HepG2 (cell line): ENCODE measurements around the gene VEZF1. TPM values are rescaled to one million over a fixed set of nuclear protein-coding genes. Genes with fewer than 3 reads are reported as not detected.

Source experiments
- FOXK1 ChIP-seq: sonication (generic); formaldehyde crosslinking; IDR thresholded peaks from 2 replicates; pipeline ENCODE4 v1.4.0; 2020; ENCODE audit warnings: low read depth, missing genetic modification reagents, borderline replicate concordance
- FOXO1 ChIP-seq: sonication (generic); formaldehyde crosslinking; IDR thresholded peaks from 2 replicates; pipeline ENCODE4 v1.4.0; 2020; ENCODE audit warnings: missing genetic modification reagents
- ISL2 ChIP-seq: sonication (generic); formaldehyde crosslinking; IDR thresholded peaks from 2 replicates; pipeline ENCODE4 v1.5.0; 2020; ENCODE audit warnings: missing genetic modification reagents
- PPARG ChIP-seq: conservative IDR thresholded peaks from 2 replicates; pipeline ENCODE4 v1.6.1; 2016; ENCODE audit warnings: missing biosample characterization, missing genetic modification reagents
- RBM22 ChIP-seq: fragments of 200-400 bp; formaldehyde crosslinking; optimal IDR thresholded peaks from 2 replicates; pipeline ENCODE3; 2017; ENCODE audit warnings: mild to moderate bottlenecking, low read length, moderate library complexity
- RORA ChIP-seq: sonication (generic); formaldehyde crosslinking; IDR thresholded peaks from 2 replicates; pipeline ENCODE4 v1.5.0; 2020; ENCODE audit warnings: mild to moderate bottlenecking, missing genetic modification reagents, moderate library complexity
- STAG1 ChIP-seq: sonication (generic); formaldehyde crosslinking; IDR thresholded peaks from 2 replicates; pipeline ENCODE4 v1.4.0; 2020; ENCODE audit warnings: missing genetic modification reagents
- U2AF1 ChIP-seq: fragments of 200-400 bp; formaldehyde crosslinking; optimal IDR thresholded peaks from 2 replicates; pipeline ENCODE3; 2017; ENCODE audit warnings: mild to moderate bottlenecking, low read depth, low read length
- ZFP82 ChIP-seq: sonication (generic); formaldehyde crosslinking; IDR thresholded peaks from 2 replicates; pipeline ENCODE4 v1.5.1; 2020; ENCODE audit warnings: mild to moderate bottlenecking, missing genetic modification reagents, borderline replicate concordance
- ZNF224 ChIP-seq: sonication (generic); formaldehyde crosslinking; IDR thresholded peaks from 2 replicates; pipeline ENCODE4 v1.5.0; 2020; ENCODE audit warnings: mild to moderate bottlenecking, missing genetic modification reagents
- ZNF430 ChIP-seq: sonication (generic); formaldehyde crosslinking; IDR thresholded peaks from 2 replicates; pipeline ENCODE4 v1.9.0; 2021; ENCODE audit warnings: mild to moderate bottlenecking, missing genetic modification reagents
- ZNF747 ChIP-seq: sonication (generic); formaldehyde crosslinking; IDR thresholded peaks from 2 replicates; pipeline ENCODE4 v1.8.1; 2023; ENCODE audit warnings: missing genetic modification reagents, mild to moderate bottlenecking, borderline replicate concordance
- ZNF800 ChIP-seq: sonication (generic); formaldehyde crosslinking; IDR thresholded peaks from 2 replicates; pipeline ENCODE4 v1.4.0; 2020; ENCODE audit warnings: missing genetic modification reagents
- polyA plus RNA-seq, 8 experiments: library from polyadenylated mRNA; depleted of rRNA in 3 of 8; stranded (reverse) in 7 of 8; unstranded in 1 of 8; fragments of >200 nt; fragmentation: Illumina TruSeq in 4 of 8; extraction: Trizol in 4 of 8; gene quantifications; 2 replicates each; pipeline versions ENCODE4 v1.2.1 to v1.2.3, GENCODE V29; 2011 to 2016; ENCODE audit warnings: low read depth in 4 of 8, missing spikeins in 1 of 8, mixed read lengths in 1 of 8; ENCODE audit not compliant: insufficient read depth in 1 of 8
- total RNA-seq, 5 experiments: library from RNA; depleted of rRNA; stranded (reverse); fragments of >200 nt; fragmentation: Illumina TruSeq; extraction: Trizol; gene quantifications; 2 replicates each; pipeline ENCODE4 v1.2.3, GENCODE V29; 2016; ENCODE audit warnings: low read depth in 1 of 5
- TF ChIP-seq, protein P1 (sequence below): sonication (generic); formaldehyde crosslinking; IDR thresholded peaks from one replicate; pipeline ENCODE4 v1.5.1; 2020; ENCODE audit warnings: mild to moderate bottlenecking, missing genetic modification reagents; ENCODE audit errors: not compliant biosample characterization
- TF ChIP-seq, protein P2 (sequence below): sonication (generic); formaldehyde crosslinking; IDR thresholded peaks from 2 replicates; pipeline ENCODE4 v1.4.0; 2020; ENCODE audit warnings: mild to moderate bottlenecking, missing genetic modification reagents
- TF ChIP-seq, protein P3 (sequence below): sonication (generic); formaldehyde crosslinking; IDR thresholded peaks from 2 replicates; pipeline ENCODE4 v1.4.0; 2020; ENCODE audit warnings: mild to moderate bottlenecking, missing genetic modification reagents
- TF ChIP-seq, protein P4 (sequence below): fragments of 450-650 bp; IDR thresholded peaks from 2 replicates; pipeline ENCODE4 v1.6.1; 2017

Gene VEZF1
- total and polyA plus RNA-seq, 2 of the 13 experiments (the other 11 are each of a cell fraction or from before 2014, with no cell fraction given) = 45.9 to 49.7 TPM

- TF ChIP-seq, protein P1, sequence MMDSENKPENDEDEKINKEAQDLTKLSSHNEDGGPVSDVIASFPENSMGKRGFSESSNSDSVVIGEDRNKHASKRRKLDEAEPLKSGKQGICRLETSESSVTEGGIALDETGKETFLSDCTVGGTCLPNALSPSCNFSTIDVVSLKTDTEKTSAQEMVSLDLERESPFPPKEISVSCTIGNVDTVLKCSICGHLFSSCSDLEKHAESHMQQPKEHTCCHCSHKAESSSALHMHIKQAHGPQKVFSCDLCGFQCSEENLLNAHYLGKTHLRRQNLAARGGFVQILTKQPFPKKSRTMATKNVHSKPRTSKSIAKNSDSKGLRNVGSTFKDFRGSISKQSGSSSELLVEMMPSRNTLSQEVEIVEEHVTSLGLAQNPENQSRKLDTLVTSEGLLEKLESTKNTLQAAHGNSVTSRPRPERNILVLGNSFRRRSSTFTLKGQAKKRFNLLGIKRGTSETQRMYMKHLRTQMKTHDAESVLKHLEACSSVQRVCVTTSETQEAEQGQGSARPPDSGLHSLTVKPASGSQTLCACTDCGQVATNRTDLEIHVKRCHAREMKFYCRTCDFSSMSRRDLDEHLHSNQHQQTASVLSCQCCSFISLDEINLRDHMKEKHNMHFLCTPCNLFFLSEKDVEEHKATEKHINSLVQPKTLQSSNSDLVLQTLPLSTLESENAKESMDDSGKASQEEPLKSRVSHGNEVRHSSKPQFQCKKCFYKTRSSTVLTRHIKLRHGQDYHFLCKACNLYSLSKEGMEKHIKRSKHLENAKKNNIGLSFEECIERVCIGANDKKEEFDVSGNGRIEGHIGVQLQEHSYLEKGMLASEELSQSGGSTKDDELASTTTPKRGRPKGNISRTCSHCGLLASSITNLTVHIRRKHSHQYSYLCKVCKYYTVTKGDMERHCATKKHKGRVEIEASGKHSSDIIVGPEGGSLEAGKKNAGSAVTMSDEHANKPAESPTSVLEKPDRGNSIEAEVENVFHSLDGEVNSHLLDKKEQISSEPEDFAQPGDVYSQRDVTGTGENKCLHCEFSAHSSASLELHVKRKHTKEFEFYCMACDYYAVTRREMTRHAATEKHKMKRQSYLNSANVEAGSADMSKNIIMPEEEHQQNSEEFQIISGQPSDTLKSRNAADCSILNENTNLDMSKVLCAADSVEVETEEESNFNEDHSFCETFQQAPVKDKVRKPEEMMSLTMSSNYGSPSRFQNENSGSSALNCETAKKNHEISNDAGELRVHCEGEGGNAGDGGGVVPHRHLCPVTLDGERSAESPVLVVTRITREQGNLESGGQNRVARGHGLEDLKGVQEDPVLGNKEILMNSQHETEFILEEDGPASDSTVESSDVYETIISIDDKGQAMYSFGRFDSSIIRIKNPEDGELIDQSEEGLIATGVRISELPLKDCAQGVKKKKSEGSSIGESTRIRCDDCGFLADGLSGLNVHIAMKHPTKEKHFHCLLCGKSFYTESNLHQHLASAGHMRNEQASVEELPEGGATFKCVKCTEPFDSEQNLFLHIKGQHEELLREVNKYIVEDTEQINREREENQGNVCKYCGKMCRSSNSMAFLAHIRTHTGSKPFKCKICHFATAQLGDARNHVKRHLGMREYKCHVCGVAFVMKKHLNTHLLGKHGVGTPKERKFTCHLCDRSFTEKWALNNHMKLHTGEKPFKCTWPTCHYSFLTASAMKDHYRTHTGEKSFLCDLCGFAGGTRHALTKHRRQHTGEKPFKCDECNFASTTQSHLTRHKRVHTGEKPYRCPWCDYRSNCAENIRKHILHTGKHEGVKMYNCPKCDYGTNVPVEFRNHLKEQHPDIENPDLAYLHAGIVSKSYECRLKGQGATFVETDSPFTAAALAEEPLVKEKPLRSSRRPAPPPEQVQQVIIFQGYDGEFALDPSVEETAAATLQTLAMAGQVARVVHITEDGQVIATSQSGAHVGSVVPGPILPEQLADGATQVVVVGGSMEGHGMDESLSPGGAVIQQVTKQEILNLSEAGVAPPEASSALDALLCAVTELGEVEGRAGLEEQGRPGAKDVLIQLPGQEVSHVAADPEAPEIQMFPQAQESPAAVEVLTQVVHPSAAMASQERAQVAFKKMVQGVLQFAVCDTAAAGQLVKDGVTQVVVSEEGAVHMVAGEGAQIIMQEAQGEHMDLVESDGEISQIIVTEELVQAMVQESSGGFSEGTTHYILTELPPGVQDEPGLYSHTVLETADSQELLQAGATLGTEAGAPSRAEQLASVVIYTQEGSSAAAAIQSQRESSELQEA = no peak
- TF ChIP-seq PPARG (CRISPR knock-in tag) (0 out of 2 replicates have a peak, but pooled peaks have one; percentile 36), ZNF800 (CRISPR knock-in tag) (no peak), ZNF747 (CRISPR knock-in tag) (no peak), ZFP82 (CRISPR knock-in tag) (no peak), RBM22 (no peak), ZNF430 (CRISPR knock-in tag) (no peak), U2AF1 (no peak), ZNF224 (CRISPR knock-in tag) (no peak), FOXK1 (CRISPR knock-in tag) (peak; percentile 64; the same call in 1 of the 2 replicates), ISL2 (CRISPR knock-in tag) (no peak; the same call in 1 of the 2 replicates), FOXO1 (peak; percentile 81), RORA (no peak), STAG1 (CRISPR knock-in tag) (peak; percentile 28; the same call in 1 of the 2 replicates)
- TF ChIP-seq, protein P2, sequence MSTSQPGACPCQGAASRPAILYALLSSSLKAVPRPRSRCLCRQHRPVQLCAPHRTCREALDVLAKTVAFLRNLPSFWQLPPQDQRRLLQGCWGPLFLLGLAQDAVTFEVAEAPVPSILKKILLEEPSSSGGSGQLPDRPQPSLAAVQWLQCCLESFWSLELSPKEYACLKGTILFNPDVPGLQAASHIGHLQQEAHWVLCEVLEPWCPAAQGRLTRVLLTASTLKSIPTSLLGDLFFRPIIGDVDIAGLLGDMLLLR (CRISPR knock-in tag) = no peak
- TF ChIP-seq, protein P3, sequence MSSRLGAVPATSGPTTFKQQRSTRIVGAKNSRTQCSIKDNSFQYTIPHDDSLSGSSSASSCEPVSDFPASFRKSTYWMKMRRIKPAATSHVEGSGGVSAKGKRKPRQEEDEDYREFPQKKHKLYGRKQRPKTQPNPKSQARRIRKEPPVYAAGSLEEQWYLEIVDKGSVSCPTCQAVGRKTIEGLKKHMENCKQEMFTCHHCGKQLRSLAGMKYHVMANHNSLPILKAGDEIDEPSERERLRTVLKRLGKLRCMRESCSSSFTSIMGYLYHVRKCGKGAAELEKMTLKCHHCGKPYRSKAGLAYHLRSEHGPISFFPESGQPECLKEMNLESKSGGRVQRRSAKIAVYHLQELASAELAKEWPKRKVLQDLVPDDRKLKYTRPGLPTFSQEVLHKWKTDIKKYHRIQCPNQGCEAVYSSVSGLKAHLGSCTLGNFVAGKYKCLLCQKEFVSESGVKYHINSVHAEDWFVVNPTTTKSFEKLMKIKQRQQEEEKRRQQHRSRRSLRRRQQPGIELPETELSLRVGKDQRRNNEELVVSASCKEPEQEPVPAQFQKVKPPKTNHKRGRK (CRISPR knock-in tag) = no peak
- TF ChIP-seq, protein P4, sequence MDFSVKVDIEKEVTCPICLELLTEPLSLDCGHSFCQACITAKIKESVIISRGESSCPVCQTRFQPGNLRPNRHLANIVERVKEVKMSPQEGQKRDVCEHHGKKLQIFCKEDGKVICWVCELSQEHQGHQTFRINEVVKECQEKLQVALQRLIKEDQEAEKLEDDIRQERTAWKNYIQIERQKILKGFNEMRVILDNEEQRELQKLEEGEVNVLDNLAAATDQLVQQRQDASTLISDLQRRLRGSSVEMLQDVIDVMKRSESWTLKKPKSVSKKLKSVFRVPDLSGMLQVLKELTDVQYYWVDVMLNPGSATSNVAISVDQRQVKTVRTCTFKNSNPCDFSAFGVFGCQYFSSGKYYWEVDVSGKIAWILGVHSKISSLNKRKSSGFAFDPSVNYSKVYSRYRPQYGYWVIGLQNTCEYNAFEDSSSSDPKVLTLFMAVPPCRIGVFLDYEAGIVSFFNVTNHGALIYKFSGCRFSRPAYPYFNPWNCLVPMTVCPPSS = no peak
Measured at GRCh38 chr17:57975044-57975443, 13.0 kb downstream of the VEZF1 start (continued).
